Measurements from ENCODE around the gene HSD17B10.

DNA sequence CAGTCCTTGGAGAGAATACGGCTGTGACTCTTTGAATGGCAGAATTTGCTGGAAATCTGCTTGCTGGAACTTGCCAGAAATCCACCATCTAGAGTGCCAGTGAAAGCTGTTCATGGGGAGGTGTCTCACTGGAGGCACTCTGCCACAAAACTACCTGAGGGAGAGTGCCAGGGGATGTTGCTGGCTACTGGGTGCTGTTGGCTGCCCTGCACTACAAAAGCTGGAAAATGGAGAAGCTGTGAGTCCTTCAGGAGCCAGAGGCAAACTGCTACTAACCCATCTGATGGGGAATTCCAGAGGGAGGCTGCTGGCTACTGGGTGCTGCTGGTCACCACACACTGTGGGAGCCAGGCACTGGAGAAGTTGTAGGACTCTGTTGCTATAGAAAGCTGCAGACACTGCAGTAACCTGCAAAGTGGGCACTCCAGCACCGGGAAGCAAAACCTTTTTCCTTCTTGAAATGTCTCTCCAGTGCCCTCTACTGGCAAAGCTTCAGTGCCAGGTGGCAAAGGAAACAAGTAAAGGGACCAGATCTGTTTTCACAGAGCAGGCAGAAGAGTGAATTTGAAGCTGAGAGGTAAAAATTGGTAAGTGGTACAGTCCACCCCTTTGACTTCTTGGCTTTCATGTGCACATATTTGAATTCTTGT, 47.8 kb upstream of the HSD17B10 start:
- TF ChIP-seq, protein P1, sequence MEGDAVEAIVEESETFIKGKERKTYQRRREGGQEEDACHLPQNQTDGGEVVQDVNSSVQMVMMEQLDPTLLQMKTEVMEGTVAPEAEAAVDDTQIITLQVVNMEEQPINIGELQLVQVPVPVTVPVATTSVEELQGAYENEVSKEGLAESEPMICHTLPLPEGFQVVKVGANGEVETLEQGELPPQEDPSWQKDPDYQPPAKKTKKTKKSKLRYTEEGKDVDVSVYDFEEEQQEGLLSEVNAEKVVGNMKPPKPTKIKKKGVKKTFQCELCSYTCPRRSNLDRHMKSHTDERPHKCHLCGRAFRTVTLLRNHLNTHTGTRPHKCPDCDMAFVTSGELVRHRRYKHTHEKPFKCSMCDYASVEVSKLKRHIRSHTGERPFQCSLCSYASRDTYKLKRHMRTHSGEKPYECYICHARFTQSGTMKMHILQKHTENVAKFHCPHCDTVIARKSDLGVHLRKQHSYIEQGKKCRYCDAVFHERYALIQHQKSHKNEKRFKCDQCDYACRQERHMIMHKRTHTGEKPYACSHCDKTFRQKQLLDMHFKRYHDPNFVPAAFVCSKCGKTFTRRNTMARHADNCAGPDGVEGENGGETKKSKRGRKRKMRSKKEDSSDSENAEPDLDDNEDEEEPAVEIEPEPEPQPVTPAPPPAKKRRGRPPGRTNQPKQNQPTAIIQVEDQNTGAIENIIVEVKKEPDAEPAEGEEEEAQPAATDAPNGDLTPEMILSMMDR (CRISPR knock-in tag; IDR thresholded peaks at IDR 0.05), result peak; percentile 55
- TF ChIP-seq, protein P2, sequence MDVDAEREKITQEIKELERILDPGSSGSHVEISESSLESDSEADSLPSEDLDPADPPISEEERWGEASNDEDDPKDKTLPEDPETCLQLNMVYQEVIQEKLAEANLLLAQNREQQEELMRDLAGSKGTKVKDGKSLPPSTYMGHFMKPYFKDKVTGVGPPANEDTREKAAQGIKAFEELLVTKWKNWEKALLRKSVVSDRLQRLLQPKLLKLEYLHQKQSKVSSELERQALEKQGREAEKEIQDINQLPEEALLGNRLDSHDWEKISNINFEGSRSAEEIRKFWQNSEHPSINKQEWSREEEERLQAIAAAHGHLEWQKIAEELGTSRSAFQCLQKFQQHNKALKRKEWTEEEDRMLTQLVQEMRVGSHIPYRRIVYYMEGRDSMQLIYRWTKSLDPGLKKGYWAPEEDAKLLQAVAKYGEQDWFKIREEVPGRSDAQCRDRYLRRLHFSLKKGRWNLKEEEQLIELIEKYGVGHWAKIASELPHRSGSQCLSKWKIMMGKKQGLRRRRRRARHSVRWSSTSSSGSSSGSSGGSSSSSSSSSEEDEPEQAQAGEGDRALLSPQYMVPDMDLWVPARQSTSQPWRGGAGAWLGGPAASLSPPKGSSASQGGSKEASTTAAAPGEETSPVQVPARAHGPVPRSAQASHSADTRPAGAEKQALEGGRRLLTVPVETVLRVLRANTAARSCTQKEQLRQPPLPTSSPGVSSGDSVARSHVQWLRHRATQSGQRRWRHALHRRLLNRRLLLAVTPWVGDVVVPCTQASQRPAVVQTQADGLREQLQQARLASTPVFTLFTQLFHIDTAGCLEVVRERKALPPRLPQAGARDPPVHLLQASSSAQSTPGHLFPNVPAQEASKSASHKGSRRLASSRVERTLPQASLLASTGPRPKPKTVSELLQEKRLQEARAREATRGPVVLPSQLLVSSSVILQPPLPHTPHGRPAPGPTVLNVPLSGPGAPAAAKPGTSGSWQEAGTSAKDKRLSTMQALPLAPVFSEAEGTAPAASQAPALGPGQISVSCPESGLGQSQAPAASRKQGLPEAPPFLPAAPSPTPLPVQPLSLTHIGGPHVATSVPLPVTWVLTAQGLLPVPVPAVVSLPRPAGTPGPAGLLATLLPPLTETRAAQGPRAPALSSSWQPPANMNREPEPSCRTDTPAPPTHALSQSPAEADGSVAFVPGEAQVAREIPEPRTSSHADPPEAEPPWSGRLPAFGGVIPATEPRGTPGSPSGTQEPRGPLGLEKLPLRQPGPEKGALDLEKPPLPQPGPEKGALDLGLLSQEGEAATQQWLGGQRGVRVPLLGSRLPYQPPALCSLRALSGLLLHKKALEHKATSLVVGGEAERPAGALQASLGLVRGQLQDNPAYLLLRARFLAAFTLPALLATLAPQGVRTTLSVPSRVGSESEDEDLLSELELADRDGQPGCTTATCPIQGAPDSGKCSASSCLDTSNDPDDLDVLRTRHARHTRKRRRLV (CRISPR knock-in tag; IDR thresholded peaks at IDR 0.05), result no peak
- TF ChIP-seq ZNF781 (CRISPR knock-in tag; IDR thresholded peaks at IDR 0.05; ENCODE audit: borderline replicate concordance, not compliant biosample characterization) (no peak), TCF7L2 (IDR thresholded peaks at IDR 0.05; ENCODE audit: low read depth, low read length) (no peak)

All from HepG2 (cell line).